D341Med (cell line): ENCODE data around the gene HIVEP3.

Experiments
- DNase-seq: peaks from one replicate; pipeline ENCODE4 v3.0.0; 2012; ENCODE audit warnings: low spot score

Gene HIVEP3

DNA sequence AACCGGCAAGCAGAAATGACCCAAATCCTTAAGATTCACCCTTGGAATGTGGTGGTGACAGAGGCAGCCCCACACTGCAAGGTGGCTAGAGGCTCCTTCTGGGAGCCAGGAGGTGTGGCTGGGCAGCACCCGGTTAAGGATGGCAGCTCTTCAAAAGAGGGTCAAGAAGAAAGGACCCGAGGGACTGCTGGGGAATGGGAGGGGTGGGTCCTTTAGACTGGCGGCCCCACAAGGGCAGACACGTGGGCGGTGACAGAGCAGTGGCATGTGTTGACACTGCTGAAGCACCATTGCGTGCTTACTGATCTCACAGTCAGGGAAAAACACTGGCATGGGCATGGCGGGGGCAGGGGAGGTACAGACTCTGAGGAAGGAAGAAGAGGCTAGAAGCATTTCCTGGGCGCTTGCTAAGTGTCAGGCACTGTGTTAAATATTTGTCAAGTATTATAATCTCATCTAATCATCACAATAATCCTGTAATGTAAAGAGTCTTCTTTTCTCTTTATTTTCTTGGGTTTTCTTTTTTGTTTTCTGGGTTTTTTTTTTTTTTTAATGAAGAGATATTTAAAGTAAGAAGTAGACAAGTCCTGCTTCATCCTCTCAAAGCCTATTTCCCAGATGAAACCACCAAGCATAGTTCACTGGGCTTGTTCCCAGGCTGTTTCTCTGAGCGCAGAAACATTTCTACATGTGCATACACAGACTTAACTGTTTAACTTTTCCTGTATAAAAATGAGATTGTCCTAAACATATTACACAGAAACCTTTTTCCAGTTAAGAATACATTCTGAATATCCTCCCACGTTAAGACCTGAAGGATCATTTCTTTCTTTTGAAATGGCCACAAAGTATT, 268.5 kb downstream of the HIVEP3 start:
- DNase-seq = no peak

DNA sequence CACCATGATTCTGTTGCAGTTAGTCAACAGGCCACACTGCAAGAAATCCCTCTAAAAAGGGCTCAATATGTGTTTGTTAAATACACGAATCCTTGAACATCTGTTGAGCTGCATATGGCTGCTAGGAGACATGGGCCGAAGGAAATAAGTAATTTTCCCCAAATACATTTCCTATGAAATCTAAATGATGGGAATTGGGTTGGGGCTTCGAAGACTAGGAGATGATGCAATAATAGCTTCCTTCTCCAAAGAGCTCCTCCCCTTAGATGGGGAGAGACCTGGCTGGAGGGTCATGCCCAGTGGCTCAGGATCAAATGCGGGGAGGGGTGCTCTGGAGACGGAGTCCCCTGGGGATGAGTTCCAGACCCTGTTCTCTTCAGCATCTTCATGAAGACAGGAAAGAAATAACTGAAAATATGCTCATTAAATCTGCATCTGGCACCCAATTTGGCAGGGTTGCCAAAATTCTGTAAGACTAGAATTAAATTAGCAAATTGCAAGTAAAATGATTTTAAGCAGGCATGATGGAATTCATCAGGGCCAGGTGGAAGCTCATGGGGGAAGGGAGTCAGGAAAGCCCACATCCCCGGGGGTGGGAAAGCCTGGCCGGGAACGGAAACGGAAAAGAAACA, 269.2 kb downstream of the HIVEP3 start:
- DNase-seq = no peak

DNA sequence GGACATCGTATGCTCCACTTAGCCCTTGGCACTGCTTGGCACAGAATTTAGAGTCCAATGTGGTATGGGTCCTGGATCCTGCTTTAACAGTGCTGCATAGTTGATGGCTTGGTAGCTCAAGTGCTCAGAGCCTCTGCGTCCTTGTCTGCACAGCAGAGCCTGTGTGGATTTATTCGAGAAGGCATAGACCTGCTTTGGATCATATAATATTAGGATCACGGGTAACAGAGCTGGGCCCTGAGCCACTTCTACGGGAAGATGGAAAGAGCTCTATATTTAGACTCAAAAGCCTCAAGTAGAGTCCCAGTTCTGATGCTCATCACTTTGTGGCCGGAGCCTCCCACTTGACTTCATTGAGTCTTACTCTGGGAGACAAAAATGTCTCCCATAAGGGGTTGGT, 269.9 kb downstream of the HIVEP3 start:
- DNase-seq = no peak

DNA sequence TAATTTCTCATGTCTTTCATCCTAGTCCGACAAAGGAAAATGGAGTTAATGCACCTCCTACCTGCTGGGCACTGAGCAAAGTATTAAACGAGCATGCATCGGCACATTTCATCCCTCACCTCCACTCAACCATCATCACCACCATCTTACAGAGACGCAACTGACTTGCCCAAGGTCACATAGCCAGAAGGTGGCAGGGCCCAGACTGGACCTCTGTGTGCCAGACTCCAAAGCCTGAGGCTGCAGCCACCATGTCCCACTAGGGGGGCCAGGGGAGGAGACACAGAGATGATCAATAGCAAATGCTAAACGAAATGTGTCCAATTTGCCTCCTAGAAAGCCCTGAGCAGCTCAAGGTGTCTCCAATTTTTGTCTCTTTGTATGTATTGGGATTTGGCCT, 270.5 kb downstream of the HIVEP3 start:
- DNase-seq = no peak

DNA sequence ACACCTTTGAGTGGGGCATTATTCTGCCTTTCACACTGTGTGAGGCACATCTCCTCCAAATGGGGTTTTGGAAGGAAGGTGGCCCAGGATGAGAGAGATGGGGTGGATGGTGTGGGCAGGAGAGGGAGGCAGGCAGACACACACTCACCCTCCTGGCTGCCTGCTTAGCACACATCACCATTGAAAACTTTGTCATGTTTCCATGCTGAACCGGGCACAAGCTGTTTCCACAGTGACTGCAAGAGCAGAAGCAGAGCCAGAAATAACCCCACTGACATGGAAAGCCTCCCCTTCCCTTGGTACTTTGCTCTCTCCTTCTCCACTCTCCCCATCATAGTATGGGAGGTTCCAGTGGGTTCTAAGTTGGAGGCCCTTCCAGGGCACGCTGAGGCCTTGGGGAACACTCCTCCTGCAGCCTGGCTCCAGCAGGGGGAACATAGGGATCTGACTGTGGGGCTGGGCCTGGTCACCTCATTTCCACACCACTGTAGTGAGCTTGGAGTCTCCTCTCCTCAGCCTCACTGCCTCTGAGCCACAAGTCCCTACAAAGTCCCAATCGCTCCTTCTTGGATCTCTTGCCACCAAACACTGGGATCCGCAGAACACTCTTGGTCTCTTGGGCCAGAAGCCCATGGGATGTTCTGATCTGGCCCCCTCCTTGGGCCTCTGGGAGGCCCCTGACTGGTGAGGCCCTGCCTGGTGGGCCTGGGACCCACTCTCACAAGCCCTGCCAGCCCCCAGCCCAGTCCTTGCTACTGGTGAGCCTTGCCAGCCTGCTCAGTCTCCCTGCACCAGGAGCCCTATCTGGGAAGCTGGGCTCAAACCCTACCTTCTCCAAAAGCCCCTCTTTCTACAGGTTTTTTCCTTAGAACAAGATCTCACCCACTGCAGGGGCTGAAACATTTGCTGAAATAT, 271.2 kb downstream of the HIVEP3 start:
- DNase-seq = no peak

DNA sequence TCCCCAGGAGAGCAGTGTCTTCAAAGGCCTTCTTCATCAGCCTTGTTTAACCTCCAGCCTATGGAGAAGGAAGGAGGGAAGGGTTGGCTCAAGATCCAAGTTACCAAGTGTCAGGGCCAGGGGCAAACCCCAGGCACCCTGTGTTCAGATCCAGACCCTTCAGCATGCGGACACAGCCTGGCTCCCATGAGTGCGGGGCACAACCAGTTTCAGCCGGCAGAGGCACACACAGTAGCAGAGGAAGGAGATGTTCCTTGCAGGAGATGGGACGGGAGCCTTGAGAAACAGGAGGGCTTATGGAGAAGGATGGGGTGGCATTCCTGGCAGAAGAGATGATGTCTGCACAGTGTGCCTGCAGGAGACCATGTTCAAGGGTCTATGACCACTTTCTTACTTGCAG, 272.5 kb downstream of the HIVEP3 start:
- no peak for DNase-seq

DNA sequence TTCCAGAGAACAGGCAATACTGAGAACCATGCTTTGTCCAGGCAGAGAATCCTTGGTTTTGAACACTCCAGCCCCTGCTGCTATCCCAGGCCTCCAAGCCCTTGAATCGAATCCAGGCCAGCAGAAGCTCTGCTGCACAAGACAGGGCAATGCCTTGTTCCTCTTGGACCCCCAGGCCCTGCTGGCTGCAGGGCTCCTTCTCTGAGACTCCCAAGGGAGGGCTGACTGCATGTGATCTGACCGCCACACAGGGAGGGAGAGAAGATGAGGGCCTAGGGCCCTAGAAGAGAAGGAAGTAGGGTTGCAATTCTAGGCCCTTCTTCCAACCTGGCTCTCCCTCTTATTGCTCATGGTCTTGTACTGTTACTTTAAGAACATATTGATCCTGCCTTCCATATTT, 273.7 kb downstream of the HIVEP3 start:
- DNase-seq = no peak

DNA sequence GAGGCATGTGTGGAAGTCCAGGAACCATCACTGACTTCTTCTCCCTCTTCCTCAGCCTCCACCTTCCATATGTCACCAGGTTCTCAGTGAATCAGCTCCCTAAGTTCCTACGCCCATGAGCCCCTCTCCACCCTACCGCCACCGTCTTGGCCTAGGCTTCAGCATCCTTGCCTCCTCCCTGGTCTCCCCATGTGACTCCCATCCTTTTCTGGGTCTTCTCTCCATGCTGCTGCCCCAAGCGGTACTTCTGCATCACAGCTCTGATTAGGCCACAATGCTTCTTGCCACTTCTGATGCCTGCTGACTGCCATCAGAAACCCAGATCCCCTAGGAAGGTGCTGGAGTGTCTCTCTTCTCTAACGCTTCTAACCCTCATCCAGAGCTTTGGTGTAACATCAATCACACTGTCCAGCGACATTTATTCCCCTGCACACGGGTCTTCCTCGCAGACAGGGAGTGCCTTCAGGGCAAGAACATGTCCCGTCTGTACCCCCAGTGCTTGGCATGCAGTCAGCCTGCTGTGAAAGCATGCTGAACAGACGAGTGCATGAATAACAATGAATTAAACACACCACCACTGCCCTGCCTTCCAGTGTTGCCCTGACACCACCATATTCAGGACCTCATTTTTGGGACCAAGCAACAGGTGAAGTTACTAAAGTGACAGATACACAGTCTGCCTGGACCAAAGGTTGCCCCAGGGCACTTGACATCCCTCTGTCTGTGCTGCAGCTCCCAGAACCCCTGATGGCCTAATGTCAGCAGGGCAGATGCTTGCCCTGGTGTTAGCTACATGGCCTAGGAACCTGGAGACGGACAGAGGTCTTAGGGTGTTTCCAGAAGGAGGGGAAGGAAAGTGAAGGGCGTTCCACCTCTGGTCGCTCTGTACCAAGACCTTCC, 275.6 kb downstream of the HIVEP3 start:
- no peak for DNase-seq

DNA sequence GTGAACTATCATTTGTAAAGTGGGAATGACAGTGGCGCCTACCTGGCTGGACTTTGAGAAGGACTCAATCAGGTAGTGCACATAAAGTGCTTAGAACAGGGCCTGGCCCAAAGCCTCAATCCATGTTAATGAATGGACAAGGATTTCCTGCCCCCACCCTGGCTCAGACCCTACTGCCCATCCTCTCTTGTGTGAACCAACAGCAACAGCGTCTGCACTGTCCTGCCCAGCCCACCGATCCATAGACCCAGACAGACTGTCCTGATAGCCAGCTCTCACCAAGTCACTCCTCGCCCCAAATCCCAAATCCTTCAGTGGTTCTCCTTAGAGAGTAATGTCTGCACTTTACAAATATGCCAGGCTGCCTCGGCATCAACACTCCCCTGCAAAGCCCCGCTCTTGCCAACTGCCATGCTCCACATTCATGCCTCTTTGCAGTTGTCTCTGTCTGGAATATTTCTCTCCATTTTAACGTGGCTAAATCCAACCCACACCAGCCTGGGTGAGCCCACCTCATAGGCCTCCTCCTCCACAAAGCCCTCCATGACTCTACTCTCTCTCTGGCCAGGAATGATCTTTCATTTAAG, 276.7 kb downstream of the HIVEP3 start:
- DNase-seq = no peak

DNA sequence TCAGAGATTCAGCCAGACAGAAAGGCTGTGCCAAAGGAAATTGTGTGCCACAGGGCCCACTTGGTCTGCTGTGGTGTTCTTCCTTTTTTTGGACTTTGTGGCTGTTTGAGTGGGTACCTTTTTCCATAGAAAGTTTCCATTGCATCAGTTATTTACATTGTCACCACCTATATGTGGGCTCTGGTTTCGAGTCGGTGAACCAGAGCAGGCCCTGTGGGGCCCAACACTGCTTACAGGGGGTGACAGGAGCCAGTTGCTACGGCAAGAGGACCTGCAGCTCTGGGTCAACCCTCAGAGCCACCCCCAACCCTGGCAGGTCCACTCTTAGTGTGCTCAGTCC, 277.3 kb downstream of the HIVEP3 start:
- DNase-seq = no peak

DNA sequence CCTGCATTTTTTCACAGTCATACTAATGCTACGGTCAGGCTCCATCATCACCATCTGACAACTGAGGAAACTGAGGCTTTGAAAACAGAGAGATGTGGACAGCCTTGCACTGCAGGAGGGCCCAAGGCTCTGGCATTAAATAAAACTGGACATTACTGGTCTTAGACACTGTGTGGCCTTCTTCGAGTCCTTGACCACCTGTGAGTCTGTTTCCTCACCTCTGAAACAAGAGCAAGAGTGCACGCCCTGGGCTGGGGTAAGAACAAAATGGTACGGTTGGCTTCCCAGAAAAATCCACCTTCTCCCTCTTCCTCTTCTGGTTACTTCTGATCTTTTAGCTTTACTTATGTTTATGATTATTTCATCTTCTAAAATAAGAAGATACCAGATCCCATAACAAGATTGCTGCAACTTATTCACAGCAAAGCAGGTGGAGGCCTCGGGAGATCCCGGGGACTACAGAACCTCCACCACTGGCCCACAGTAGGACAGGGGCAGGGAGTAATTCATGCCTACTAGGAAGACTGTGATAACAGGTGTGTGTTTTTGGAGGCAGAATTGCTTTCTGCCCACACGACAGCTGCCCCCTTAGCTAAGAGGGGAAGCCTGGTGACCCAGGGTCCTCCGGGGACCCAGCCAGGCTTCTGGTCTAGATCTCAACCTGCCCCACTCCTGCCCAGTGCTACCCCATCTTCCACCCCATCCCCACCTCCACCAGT, 277.8 kb downstream of the HIVEP3 start:
- DNase-seq = no peak

DNA sequence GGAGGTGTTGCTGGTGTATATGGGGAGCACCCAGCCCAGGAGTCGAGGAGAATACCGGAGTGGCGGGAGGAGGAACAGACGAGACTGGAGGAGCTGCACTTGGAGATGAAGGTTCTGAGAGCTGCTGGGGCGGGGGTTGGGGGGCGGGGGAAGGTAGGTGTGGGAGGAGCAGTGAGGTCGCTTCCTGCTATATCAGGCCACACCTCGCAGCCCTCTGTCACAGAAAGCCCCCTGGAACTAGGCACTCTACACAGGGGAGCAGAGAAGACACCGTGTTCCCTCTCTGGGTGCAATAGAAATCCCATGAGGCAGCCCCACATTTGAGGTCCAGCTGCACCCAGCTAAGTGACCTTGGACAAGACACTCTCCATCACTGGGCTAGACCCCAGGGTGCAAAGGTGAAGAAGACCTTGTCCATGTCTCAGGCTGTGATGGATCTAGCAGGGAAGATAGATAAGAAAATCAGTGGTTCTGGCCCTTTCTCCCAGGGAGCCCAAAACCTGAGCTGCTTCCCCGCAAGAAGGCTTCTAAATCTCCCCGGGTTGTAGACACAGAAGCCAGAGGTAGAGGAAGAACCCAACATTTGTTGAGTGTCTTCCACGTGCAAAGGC, 278.5 kb downstream of the HIVEP3 start:
- DNase-seq = no peak

DNA sequence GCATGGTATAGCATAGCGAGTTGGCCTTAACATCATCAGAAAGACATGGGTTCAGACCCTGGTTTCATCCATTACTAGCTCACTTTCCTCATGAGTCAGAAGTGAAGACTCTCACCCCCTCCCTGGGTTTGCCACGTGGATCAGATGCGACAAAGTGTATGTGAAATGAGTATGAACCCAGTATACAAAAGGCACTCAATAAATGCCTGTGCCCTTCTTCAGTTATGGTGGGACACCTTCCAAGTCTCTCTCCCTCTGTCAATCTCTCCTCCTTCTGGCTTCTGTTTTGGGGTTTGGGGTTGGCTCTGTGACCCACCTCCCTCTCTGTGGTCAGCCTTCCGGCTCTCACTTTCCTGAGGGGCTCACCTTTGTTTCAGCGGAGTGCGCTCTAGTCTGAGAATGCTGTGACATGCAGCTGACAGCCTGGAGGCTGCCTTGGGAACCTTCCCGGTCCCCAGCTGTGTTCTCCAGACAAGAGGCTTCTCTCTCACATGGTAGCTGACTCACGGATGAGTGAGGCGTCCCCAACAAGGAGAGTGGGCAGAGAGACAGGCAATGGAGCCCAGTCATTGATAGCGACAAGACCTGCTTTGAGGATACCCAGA, 279.3 kb downstream of the HIVEP3 start:
- DNase-seq = no peak

DNA sequence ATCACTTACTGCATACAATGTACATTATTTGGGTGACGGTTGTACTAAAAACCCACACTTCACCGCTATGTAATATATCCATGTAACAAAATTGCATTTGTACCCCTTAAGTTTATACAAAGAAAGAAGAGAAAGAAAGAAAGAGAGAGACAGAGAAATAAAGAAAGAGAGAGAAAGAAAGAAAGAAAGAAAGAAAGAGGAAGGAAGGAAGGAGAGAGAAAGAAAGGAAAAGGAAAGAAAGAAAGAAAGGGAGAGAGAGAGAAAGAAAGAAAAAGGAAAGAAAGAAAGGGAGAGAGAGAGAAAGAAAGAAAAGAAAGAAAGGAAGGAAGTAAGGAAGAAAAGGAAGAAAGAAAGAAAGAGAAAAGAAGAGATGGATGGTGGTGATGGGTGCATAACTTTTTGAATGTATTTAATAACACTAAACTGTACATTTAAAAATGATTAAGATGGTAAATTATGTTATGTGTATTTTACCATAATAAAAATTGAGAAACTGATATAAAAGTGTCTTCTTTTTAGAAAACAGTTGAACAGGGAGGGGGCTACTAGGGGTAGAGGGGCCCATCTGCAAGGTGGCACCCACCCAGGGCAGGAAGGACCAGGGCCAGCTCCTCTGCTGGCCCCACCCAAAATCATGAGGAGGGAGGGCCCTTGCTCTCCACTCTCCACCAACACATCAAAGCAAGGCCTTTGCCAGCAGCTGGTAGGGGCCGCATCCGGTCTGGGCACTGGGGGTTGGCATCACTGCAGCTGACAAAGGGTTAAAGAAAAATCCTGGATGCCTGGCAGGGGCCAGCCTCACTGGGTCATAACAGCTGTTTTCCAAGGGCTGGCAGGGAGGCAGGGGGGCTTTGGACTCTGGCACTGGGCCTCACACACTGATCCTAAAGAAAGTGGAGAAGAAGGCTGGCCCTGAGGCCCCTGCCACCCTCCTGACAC, 280.4 kb downstream of the HIVEP3 start:
- no peak for DNase-seq

DNA sequence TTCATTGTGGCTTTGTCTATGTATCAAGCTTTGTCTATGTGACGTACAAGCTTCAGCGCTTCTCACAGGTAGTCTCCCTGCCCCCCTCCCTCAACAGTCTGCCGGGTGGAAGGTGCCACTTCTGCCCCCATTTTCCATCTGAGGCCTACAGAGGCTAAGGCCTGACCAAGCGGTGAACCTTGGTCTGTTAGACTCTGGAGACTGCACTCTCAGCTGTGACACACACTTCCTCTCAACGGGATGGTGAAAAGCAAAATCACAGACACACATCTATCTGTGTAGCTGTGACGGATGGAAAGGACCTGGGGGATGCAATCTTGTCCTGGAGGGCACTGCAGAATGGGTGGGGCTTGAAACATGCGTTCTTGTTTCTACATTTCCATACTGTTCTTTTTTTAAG, 281.4 kb downstream of the HIVEP3 start:
- no peak for DNase-seq

DNA sequence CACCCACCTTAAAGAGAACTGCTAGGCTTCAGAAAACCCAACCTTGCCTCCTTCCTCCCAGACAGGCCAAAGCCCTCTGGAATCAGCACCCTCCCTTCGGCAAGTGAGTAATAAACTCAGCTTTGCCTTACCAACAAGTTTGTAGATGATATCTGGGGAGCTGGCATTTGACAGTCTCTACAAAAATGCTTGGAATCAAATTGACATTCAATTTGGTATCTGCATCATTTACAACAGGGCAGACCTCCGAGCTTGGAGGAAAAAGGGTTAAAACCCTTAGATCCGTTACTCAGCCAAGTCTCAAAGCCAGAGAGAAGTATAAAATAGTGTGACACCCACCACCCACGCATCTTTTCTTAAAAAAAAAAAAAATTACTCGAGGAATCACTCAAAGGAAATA, 285.0 kb downstream of the HIVEP3 start:
- DNase-seq = no peak

DNA sequence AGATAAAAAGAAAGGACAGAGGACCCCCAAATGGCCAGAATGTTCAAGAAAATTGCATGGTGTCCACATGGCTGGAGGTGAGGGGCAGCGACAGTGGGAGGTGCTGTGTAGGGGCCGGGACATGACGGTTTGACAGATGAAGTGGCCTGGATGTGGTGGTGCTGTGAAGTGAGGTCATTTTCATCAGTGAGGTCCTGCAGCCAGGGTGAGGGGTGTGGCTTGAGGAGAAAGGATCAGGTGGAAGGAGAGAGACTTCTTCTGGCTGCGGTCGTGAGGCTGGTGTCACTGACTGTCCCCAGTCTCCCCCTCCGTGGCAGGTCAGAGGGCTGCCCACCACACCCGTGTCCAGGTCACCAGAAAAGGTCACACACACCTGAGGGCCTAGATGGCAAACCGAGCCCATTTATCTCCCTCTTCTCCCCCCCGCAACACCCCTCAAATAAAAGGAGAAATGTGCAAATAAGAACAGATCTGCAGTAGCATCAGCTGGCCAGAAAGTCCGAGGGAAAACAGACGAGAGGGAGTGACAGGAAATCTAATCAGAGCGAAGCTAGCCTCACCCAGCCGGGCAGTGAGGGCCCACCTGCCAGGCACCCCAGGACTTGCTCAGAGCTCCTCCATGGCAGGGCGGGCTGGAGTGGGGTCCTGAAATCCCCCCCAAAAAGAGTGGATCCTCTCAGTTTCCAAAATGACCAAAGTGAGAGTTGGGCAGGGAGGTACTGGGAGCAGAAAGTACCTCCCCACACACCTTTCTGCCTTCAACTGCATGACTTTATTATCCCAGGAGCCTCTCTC, 285.7 kb downstream of the HIVEP3 start:
- DNase-seq = no peak

DNA sequence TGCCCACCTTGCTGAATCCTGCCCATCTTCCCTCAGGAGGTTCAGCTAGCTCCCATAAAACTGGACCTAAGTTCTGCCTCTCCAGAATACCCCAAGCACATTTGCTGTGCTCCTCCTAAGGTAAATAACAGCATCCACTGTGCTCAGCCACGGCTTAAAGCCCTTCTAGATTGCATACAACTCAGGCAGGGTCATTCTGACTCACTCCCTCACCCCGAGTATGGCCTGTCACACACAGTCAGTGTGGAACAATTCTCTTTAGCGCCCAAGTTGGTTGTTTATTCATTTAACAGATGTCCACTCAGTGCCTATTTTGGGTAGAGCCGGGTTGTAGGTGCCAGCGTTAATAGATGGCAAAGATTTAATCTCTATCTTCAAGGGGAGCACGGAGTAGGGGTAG, 286.8 kb downstream of the HIVEP3 start:
- no peak for DNase-seq
